K562 (cell line): ENCODE measurements around the gene SMIM12. TPM values are rescaled to one million over a fixed set of nuclear protein-coding genes. Genes with fewer than 3 reads are reported as not detected.
A peak's percentile ranks its signal among the peaks of the same experiment; 100 is the strongest.

ENCODE experiments used
- ATAC-seq: fragments of 200-7000 bp; cut with Tn5 transposase; 3 replicates; pipeline ENCODE4 v1.9.1; 2020; ENCODE audit warnings: moderate library complexity
- BruUV-seq: library from RNA; stranded (reverse); fragments of 400-500 nt; replicated peaks from 2 replicates; lab custom pipeline; 2021; lab: Mats Ljungman, UMichigan
- CTCF ChIA-PET: fragments of 300-600 bp; formaldehyde crosslinking; extraction: SDS; loops from one replicate; lab custom pipeline; 2021; ENCODE audit warnings: low intra/inter-chr PET ratio; lab: Yijun Ruan, JAX
- POLR2A ChIA-PET: fragments of 300-600, 350-650 bp; sonication (Branson Sonifier 250); formaldehyde crosslinking; extraction: SDS; loops from one replicate; lab custom pipeline; 2021; ENCODE audit warnings: antibody characterized with exemption, inconsistent platforms; lab: Yijun Ruan, JAX
- DNase-seq, 4 experiments: peaks; one replicate each; pipeline versions ENCODE4 v3.0.0 to v3.0.0-alpha.2; 2011 to 2018; ENCODE audit warnings: low spot score in 3 of 4, mixed read lengths in 3 of 4; ENCODE audit errors: extremely low read depth in 1 of 4
- FAIRE-seq: peaks from 2 replicates; lab custom pipeline; 2011; peaks lifted over from hg19 to GRCh38; lab: Jason Lieb, UNC
- H2AFZ ChIP-seq: 2 replicates; pipeline ENCODE4 v1.6.0; 2011; ENCODE audit warnings: low read depth, low read length, control low read depth, inconsistent platforms
- H3K27ac ChIP-seq: fragments of 200-600 bp; 3 replicates; pipeline ENCODE4 v1.8.0; 2011; ENCODE audit warnings: low read depth, mild to moderate bottlenecking, control low read depth, inconsistent platforms, low read length, moderate library complexity, mixed read lengths; ENCODE audit errors: extremely low read depth
- H3K27me3 ChIP-seq, 2 experiments: fragments of 300-600 bp in 1 of 2; 2 replicates in 1 of 2; 3 replicates in 1 of 2; pipeline versions ENCODE4 v1.6.0 to v1.8.0; 2011; ENCODE audit warnings: inconsistent platforms in 2 of 2, low read length in 2 of 2, mild to moderate bottlenecking in 1 of 2, mixed read lengths in 1 of 2, moderate library complexity in 1 of 2; ENCODE audit not compliant: control insufficient read depth in 2 of 2, insufficient read depth in 2 of 2
- H3K36me3 ChIP-seq: fragments of 300-600 bp; 3 replicates; pipeline ENCODE4 v1.8.0; 2011; ENCODE audit warnings: mild to moderate bottlenecking, low read length, inconsistent platforms; ENCODE audit not compliant: control insufficient read depth, insufficient read depth
- H3K4me1 ChIP-seq, 2 experiments: fragments of 200-600 bp in 1 of 2; replicated peaks in 1 of 2; 2 replicates in 1 of 2; 3 replicates in 1 of 2; pipeline versions ENCODE4 v1.5.1 to v1.8.0; 2011; ENCODE audit warnings: inconsistent platforms in 2 of 2, low read length in 2 of 2, mild to moderate bottlenecking in 1 of 2, mixed read lengths in 1 of 2, moderate library complexity in 1 of 2; ENCODE audit not compliant: control insufficient read depth in 2 of 2, insufficient read depth in 2 of 2
- H3K4me2 ChIP-seq: 2 replicates; pipeline ENCODE4 v1.6.1; 2011; ENCODE audit warnings: low read length, control low read depth, inconsistent platforms, mixed read lengths; ENCODE audit not compliant: insufficient read depth
- H3K4me3 ChIP-seq: fragments of 200-600 bp; sonication (generic), shearing (Covaris generic); 2 replicates; pipeline ENCODE4 v1.5.1; 2016; ENCODE audit warnings: control low read depth, inconsistent platforms
- H3K79me2 ChIP-seq: fragments of 200-600 bp; 3 replicates; pipeline ENCODE4 v1.8.0; 2011; ENCODE audit warnings: low read length, inconsistent platforms; ENCODE audit not compliant: control insufficient read depth, insufficient read depth
- H3K9ac ChIP-seq, 2 experiments: 2 replicates each; pipeline versions ENCODE4 v1.6.0 to v1.6.1; 2011; ENCODE audit warnings: low read depth in 2 of 2, low read length in 2 of 2, control low read depth in 1 of 2, inconsistent platforms in 1 of 2, mild to moderate bottlenecking in 1 of 2, mixed read lengths in 1 of 2; ENCODE audit not compliant: insufficient read depth in 1 of 2
- H3K9me1 ChIP-seq: one replicate; pipeline ENCODE4 v1.6.0; 2011; ENCODE audit warnings: inconsistent platforms, mild to moderate bottlenecking, low read length, moderate library complexity; ENCODE audit not compliant: control insufficient read depth, insufficient read depth
- H3K9me3 ChIP-seq: replicated peaks from 2 replicates; pipeline ENCODE4 v1.5.1; 2011; ENCODE audit warnings: low read depth, low read length, inconsistent platforms; ENCODE audit not compliant: control insufficient read depth, insufficient read depth
- H4K20me1 ChIP-seq: replicated peaks from 2 replicates; pipeline ENCODE4 v1.6.1; 2011; ENCODE audit warnings: low read length, inconsistent platforms, mixed read lengths; ENCODE audit not compliant: control insufficient read depth, insufficient read depth
- CTBP1 ChIP-seq: fragments of 450-650 bp; IDR thresholded peaks from 2 replicates; pipeline ENCODE4 v1.6.1; 2016; ENCODE audit warnings: borderline replicate concordance
- DACH1 ChIP-seq: fragments of 450-650 bp; IDR thresholded peaks from 2 replicates; pipeline ENCODE4 v1.6.1; 2018; ENCODE audit not compliant: partially characterized antibody
- ELF2 ChIP-seq: fragments of 250-450 bp; sonication (Bioruptor Pico); IDR thresholded peaks from 2 replicates; pipeline ENCODE4 v1.5.0; 2021; ENCODE audit warnings: mild to moderate bottlenecking
- ELF4 ChIP-seq: fragments of 450-650 bp; formaldehyde crosslinking; IDR thresholded peaks from 2 replicates; pipeline ENCODE4 v1.4.0; 2022; ENCODE audit warnings: missing genetic modification characterization
- HDAC1 ChIP-seq, 2 experiments: fragments of 450-650 bp; IDR thresholded peaks; 2 replicates each; pipeline ENCODE4 v1.6.1; 2016 to 2017; ENCODE audit warnings: inconsistent platforms in 1 of 2, mild to moderate bottlenecking in 1 of 2, moderate library complexity in 1 of 2
- HDAC3 ChIP-seq: fragments of 450-650 bp; IDR thresholded peaks from 2 replicates; pipeline ENCODE4 v1.6.1; 2018; ENCODE audit warnings: borderline replicate concordance, mild to moderate bottlenecking, moderate library complexity; ENCODE audit not compliant: partially characterized antibody
- HDGF ChIP-seq: fragments of 450-650 bp; IDR thresholded peaks from 2 replicates; pipeline ENCODE4 v1.6.1; 2016
- IRF2 ChIP-seq: sonication (generic); formaldehyde crosslinking; IDR thresholded peaks from 2 replicates; pipeline ENCODE4 v1.8.1; 2022; ENCODE audit warnings: mild to moderate bottlenecking, missing genetic modification reagents
- NFIC ChIP-seq: fragments of 450-650 bp; IDR thresholded peaks from 2 replicates; pipeline ENCODE4 v1.6.1; 2017; ENCODE audit warnings: mild to moderate bottlenecking, inconsistent platforms
- POLR2AphosphoS5 ChIP-seq: IDR thresholded peaks from 2 replicates; pipeline ENCODE4 v1.6.1; 2011; ENCODE audit warnings: mild to moderate bottlenecking, low read depth, low read length, moderate library complexity; ENCODE audit not compliant: control insufficient read depth, insufficient read depth
- TRIM24 ChIP-seq, 2 experiments: fragments of 450-650 bp; IDR thresholded peaks; 2 replicates each; pipeline ENCODE4 v1.6.1; 2016
- XRCC4 ChIP-seq: IDR thresholded peaks from one replicate; pipeline ENCODE4 v1.6.1; 2011; ENCODE audit not compliant: insufficient read depth, insufficient read length; ENCODE audit errors: extremely low read depth
- ZNF224 ChIP-seq: sonication (generic); formaldehyde crosslinking; IDR thresholded peaks from 2 replicates; pipeline ENCODE4 v1.8.0; 2022; ENCODE audit warnings: mild to moderate bottlenecking, missing genetic modification reagents
- ZNF23 ChIP-seq: fragments of 250-450 bp; sonication (Bioruptor Pico); IDR thresholded peaks from 2 replicates; pipeline ENCODE4 v1.4.0; 2020; ENCODE audit warnings: mild to moderate bottlenecking
- ZNF24 ChIP-seq: fragments of 450-650 bp; IDR thresholded peaks from 2 replicates; pipeline ENCODE4 v1.6.1; 2016
- ZZZ3 ChIP-seq: fragments of 450-650 bp; IDR thresholded peaks from 2 replicates; pipeline ENCODE4 v1.6.1; 2016; ENCODE audit warnings: antibody characterized with exemption, mild to moderate bottlenecking, moderate library complexity
- WGBS: fragments of 100-300 bp; shearing (Covaris generic); methylation state at CpG from one replicate; pipeline ENCODE4 v1.1.6; 2016; ENCODE audit warnings: low coverage, mixed read lengths; ENCODE audit not compliant: insufficient coverage; ENCODE audit errors: missing lambda C conversion rate; 5-methylcytosine and 5-hydroxymethylcytosine counted together
- in situ Hi-C: fragments of 300-500 bp; cut with MboI; formaldehyde crosslinking; loops from 4 replicates; pipeline ENCODE4 v1.15.0; 2018; ENCODE audit warnings: inconsistent platforms, mixed read lengths
- intact Hi-C: fragments of 100-400 bp; cut with micrococcal nuclease; formaldehyde crosslinking; loops from 2 replicates; pipeline ENCODE4 v1.14.2; 2022
- polyA plus RNA-seq, 8 experiments: library from polyadenylated mRNA; depleted of rRNA in 4 of 8; stranded (reverse) in 5 of 8; unstranded in 3 of 8; fragments of >200 nt; fragmentation: Nextera tagmentation in 2 of 8; fragmentation: Illumina TruSeq in 1 of 8; extraction: Ambion mirVana in 2 of 8; extraction: Trizol in 1 of 8; gene quantifications; 2 replicates each; pipeline versions ENCODE4 v1.2.1 to v1.2.3, GENCODE V29; 2011 to 2014; ENCODE audit warnings: inconsistent platforms in 1 of 8, missing spikeins in 1 of 8
- total RNA-seq, 7 experiments: library from RNA; depleted of rRNA in 6 of 7; stranded (reverse); fragments of >200 nt in 6 of 7; fragmentation: Illumina TruSeq in 2 of 7; extraction: Trizol in 2 of 7; gene quantifications; 2 replicates each; pipeline versions ENCODE4 v1.2.1 to v1.2.3, GENCODE V29; 2011 to 2021; ENCODE audit warnings: low replicate concordance in 1 of 7
- TF ChIP-seq, protein P1 (sequence below): sonication (generic); IDR thresholded peaks from 2 replicates; pipeline ENCODE4 v1.6.1; 2016
- TF ChIP-seq, protein P2 (sequence below): fragments of 250-450 bp; sonication (Bioruptor Pico); IDR thresholded peaks from 2 replicates; pipeline ENCODE4 v1.5.0; 2021
- TF ChIP-seq, protein P3 (sequence below): fragments of 250-450 bp; sonication (Bioruptor Pico); IDR thresholded peaks from 2 replicates; pipeline ENCODE4 v1.8.0; 2021; ENCODE audit warnings: borderline replicate concordance, mild to moderate bottlenecking, moderate library complexity; ENCODE audit not compliant: poor library complexity, severe bottlenecking
- TF ChIP-seq, protein P4 (sequence below): sonication (generic); formaldehyde crosslinking; IDR thresholded peaks from 2 replicates; pipeline ENCODE4 v1.8.0; 2022; ENCODE audit warnings: mild to moderate bottlenecking, low read depth, missing genetic modification reagents

The SMIM12 gene
- total and polyA plus RNA-seq, 9 of the 15 experiments (the other 6 are each of a cell fraction or from before 2014, with no cell fraction given) = 51.7 to 112 (median 63.9) TPM

DNA sequence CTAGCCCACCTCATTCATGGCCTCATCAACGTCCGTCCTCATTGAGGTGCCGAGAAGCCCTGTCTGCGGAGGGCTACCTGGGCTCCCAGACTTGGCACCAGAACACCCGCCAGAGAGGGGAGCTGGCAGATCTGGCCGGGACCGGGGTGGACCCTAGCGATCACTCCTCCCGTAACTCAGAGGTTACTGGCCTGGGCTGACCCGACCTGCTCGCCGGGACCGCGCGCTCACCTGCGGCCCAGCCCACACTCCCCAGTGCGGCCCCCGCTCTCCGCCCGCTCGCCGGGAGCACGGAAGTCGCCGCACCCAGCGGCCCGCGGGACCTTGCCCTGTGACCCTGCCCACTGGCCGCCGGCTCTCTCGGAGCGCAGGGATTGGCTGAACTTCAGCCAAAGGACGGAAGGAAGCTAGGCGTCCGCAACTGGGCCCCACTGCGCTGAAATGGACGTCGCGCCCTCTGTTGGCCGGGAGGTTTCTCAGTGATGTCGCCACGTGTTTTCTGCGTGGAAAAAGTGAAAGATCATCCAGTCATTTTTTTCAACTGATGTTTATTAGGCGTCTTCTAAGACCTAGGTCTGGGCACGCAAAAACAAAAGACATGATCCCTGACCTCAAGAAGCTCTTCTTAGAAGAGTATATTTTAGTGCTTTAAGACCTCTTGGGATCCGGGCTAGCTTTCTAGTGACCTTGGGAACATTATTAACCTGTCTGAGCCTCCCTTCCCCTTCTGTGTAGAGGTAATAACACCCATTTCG is at the start of gene SMIM12 (continued):
- TF ChIP-seq, protein P1, sequence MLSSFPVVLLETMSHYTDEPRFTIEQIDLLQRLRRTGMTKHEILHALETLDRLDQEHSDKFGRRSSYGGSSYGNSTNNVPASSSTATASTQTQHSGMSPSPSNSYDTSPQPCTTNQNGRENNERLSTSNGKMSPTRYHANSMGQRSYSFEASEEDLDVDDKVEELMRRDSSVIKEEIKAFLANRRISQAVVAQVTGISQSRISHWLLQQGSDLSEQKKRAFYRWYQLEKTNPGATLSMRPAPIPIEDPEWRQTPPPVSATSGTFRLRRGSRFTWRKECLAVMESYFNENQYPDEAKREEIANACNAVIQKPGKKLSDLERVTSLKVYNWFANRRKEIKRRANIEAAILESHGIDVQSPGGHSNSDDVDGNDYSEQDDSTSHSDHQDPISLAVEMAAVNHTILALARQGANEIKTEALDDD = no peak
- TF ChIP-seq CTBP1 = peak; percentile 87
- TF ChIP-seq XRCC4 = no peak
- TF ChIP-seq POLR2AphosphoS5 = peak; percentile 91
- no peak for TF ChIP-seq HDGF
- TF ChIP-seq HDAC3 = no peak
- no peak for TF ChIP-seq ELF4 (CRISPR knock-in tag)
- TF ChIP-seq, all 486 proteins: peak for 217

DNA sequence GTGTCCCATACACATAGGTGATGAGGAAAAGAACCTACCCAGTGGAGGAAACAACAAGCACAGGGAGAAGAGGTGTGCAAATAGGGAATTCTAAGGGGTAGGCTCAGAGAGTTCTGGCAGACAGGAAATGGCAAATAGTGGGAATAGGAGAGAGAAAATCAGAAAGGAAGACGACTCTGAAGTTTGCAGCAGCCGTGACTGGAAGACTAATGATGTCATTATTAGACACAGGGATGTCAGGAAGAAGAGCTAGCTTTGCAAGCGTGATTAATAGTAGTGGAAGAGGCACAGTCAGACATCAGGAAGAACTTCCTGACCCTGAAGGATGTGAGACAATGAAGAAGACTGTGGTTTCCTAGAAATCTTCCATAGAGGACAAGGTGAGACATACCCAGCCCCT is 48.8 kb upstream of the SMIM12 start:
- intact Hi-C loops (no loop called here), in situ Hi-C loops (no loop called here)
- DNase-seq (no peak), FAIRE-seq (no peak), ATAC-seq (no peak)
- H3K9ac ChIP-seq = no peak overlapping the region
- H3K4me1 ChIP-seq = peaks cover 0 to 11% of the 10 kb centered on the region in 2 experiments; a peak in 1 of 5 replicates
- H3K4me3 ChIP-seq = no peak overlapping the region
- 0% methylated on average over 3 of the region's 3 CpGs for WGBS
- H3K27me3 ChIP-seq = peaks cover 19 to 42% of the 10 kb centered on the region in 2 experiments; a peak in 4 of 5 replicates
- no peak overlapping the region for H3K4me2 ChIP-seq
- POLR2A ChIA-PET = interaction anchor here (1.4 kb wide), 1 partner anchor 13 kb away, joined by 3 read pairs; no protein-coding TSS in a partner anchor
- H3K9me3 ChIP-seq = no peaks in the 10 kb centered on the region
- no TSS peak for BruUV-seq
- H3K36me3 ChIP-seq = no peaks in the 10 kb centered on the region
- CTCF ChIA-PET = no interaction called here
- no peak overlapping the region for H3K27ac ChIP-seq
- H4K20me1 ChIP-seq = 0 out of 2 replicates have a peak, but pooled peaks cover 9% of the 10 kb centered on the region
- H2AFZ ChIP-seq = no peak overlapping the region
- H3K9me1 ChIP-seq = no peaks in the 10 kb centered on the region
- no peaks in the 10 kb centered on the region for H3K79me2 ChIP-seq
- TF ChIP-seq ZNF224 (CRISPR knock-in tag) = no peak
- TF ChIP-seq DACH1 = no peak
- TF ChIP-seq IRF2 (CRISPR knock-in tag) = no peak
- TF ChIP-seq ZZZ3 = no peak
- no peak for TF ChIP-seq ELF2 (CRISPR knock-in tag)
- no peak for TF ChIP-seq HDAC1 (IDR thresholded peaks at IDR 0.05)
- TF ChIP-seq TRIM24 (IDR thresholded peaks at IDR 0.05) = no peak
- no peak for TF ChIP-seq ZNF23 (CRISPR knock-in tag)
- no peak for TF ChIP-seq NFIC
- TF ChIP-seq, protein P2, sequence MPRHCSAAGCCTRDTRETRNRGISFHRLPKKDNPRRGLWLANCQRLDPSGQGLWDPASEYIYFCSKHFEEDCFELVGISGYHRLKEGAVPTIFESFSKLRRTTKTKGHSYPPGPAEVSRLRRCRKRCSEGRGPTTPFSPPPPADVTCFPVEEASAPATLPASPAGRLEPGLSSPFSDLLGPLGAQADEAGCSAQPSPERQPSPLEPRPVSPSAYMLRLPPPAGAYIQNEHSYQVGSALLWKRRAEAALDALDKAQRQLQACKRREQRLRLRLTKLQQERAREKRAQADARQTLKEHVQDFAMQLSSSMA (CRISPR knock-in tag) = no peak
- TF ChIP-seq, protein P3, sequence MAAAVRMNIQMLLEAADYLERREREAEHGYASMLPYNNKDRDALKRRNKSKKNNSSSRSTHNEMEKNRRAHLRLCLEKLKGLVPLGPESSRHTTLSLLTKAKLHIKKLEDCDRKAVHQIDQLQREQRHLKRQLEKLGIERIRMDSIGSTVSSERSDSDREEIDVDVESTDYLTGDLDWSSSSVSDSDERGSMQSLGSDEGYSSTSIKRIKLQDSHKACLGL = no peak
- TF ChIP-seq, protein P4, sequence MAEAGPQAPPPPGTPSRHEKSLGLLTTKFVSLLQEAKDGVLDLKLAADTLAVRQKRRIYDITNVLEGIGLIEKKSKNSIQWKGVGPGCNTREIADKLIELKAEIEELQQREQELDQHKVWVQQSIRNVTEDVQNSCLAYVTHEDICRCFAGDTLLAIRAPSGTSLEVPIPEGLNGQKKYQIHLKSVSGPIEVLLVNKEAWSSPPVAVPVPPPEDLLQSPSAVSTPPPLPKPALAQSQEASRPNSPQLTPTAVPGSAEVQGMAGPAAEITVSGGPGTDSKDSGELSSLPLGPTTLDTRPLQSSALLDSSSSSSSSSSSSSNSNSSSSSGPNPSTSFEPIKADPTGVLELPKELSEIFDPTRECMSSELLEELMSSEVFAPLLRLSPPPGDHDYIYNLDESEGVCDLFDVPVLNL (CRISPR knock-in tag) = no peak
- no peak for TF ChIP-seq ZNF24
